ENCODE data around the gene ITGAX. TPM values are rescaled to one million over a fixed set of nuclear protein-coding genes. Genes with fewer than 3 reads are reported as not detected.
A peak's percentile ranks its signal among the peaks of the same experiment; 100 is the strongest.
"Not testable (repeated sequence)": the region's sequence is repeated elsewhere in the genome, so short reads cannot be mapped to it uniquely, and the experiment has no call there.

ITGAX gene
- total RNA-seq (2022) (1.6 and 3.9 TPM in 2 replicates), Bru-seq, nascent RNA (percentile 24 among the genes with signal in this experiment), BruChase-seq, experiment 1, labeled RNA remaining after a 6-hour chase (percentile 31 among the genes with signal in this experiment), BruChase-seq, experiment 2, labeled RNA remaining after a 2-hour chase (percentile 22 among the genes with signal in this experiment)
- long read RNA-seq, partial matches to known transcripts = 3 of 4 reads
- long read RNA-seq, other reads (novel, unspliced or antisense) = 1 of 4 reads

GRCh38 chr16:31354394-31355291 is at the start of gene ITGAX:
Gene ITGAX (plus strand): TSS chr16:31355176. CDS start chr16:31355255, 79 bp downstream.
- no TSS peak for BruUV-seq (replicated peaks)
- CTCF ChIA-PET = interaction anchor here (0.5 to 0.6 kb wide), 2 partner anchors 20 to 159 kb away, joined by 4 read pairs; no protein-coding TSS in a partner anchor
- intact Hi-C loops (cut with micrococcal nuclease; ENCODE audit: unreplicated experiment) = no loop called here
- TF ChIP-seq, protein P1, sequence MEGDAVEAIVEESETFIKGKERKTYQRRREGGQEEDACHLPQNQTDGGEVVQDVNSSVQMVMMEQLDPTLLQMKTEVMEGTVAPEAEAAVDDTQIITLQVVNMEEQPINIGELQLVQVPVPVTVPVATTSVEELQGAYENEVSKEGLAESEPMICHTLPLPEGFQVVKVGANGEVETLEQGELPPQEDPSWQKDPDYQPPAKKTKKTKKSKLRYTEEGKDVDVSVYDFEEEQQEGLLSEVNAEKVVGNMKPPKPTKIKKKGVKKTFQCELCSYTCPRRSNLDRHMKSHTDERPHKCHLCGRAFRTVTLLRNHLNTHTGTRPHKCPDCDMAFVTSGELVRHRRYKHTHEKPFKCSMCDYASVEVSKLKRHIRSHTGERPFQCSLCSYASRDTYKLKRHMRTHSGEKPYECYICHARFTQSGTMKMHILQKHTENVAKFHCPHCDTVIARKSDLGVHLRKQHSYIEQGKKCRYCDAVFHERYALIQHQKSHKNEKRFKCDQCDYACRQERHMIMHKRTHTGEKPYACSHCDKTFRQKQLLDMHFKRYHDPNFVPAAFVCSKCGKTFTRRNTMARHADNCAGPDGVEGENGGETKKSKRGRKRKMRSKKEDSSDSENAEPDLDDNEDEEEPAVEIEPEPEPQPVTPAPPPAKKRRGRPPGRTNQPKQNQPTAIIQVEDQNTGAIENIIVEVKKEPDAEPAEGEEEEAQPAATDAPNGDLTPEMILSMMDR (IDR thresholded peaks at IDR 0.05; ENCODE audit: unreplicated experiment) = no peak
- peak; percentile 67 for DNase-seq
- H3K9me3 Mint-ChIP-seq (ENCODE audit: low read depth, unreplicated experiment) = no peaks in the 10 kb centered on the region
- H3K27ac Mint-ChIP-seq (ENCODE audit: unreplicated experiment) = peak within 1 kb of the TSS; percentile 45
- peaks cover 16% of the 10 kb centered on the region for H3K4me1 Mint-ChIP-seq (ENCODE audit: low read depth, unreplicated experiment)
- peaks cover 28% of the 10 kb centered on the region for H3K27me3 Mint-ChIP-seq (ENCODE audit: unreplicated experiment)
- H3K36me3 Mint-ChIP-seq (ENCODE audit: insufficient read depth, unreplicated experiment) = no peaks in the 10 kb centered on the region
- no peak within 1 kb of the TSS for H3K4me3 Mint-ChIP-seq (ENCODE audit: low read depth, unreplicated experiment)

DNA sequence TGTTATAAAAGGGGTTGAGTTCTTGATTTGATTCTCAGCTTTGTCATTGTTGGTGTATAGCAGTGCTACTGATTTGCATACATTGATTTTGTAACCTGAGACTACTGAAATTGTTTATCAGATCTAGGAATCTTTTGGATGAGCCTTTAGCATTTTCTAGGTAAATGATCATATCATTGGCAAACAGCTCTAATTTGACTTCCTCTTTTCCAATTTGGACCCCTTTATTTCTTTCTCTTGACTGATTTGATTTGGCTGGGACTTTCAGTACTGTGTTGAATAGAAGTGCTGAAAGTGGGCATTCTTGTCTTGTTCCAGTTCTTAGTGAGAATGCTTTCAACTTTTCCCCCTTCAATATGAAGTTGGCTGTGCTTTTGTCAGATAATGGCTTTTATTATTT is 49.8 kb upstream of the ITGAX start:
- CTCF ChIA-PET = no interaction called here
- Mint-ChIP-seq H3K27ac (ENCODE audit: unreplicated experiment) (no peak overlapping the region), H3K27me3 (ENCODE audit: unreplicated experiment) (peaks cover 23% of the 10 kb centered on the region), H3K4me3 (ENCODE audit: low read depth, unreplicated experiment) (no peak overlapping the region), H3K36me3 (ENCODE audit: insufficient read depth, unreplicated experiment) (no peaks in the 10 kb centered on the region), H3K9me3 (ENCODE audit: low read depth, unreplicated experiment) (no peaks in the 10 kb centered on the region), H3K4me1 (ENCODE audit: low read depth, unreplicated experiment) (no peaks in the 10 kb centered on the region)
- DNase-seq = no peak
- TF ChIP-seq, protein P1 (IDR thresholded peaks at IDR 0.05; ENCODE audit: unreplicated experiment) = no peak
- BruUV-seq (replicated peaks) = no TSS peak
- intact Hi-C loops (cut with micrococcal nuclease; ENCODE audit: unreplicated experiment) = loop anchor here (10.0 kb wide), 1 partner anchor 70 kb away; no protein-coding TSS in a partner anchor

DNA sequence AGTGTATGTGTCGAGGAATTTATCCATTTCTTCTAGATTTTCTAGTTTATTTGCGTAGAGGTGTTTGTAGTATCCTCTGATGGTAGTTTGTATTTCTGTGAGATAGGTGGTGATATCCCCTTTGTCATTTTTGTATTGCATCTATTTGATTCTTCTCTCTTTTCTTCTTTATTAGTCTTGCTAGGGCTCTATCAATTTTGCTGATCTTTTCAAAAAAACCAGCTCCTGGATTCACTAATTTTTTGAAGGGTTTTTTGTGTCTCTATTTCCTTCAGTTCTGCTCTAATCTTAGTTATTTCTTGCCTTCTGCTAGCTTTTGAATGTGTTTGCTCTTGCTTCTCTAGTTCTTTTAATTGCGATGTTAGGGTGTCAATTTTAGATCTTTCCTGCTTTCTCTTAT is 46.6 kb upstream of the ITGAX start:
- BruUV-seq (replicated peaks); DNase-seq; H3K27ac Mint-ChIP-seq (ENCODE audit: unreplicated experiment); H3K4me3 Mint-ChIP-seq (ENCODE audit: low read depth, unreplicated experiment); CTCF ChIA-PET; H3K9me3 Mint-ChIP-seq (ENCODE audit: low read depth, unreplicated experiment); H3K4me1 Mint-ChIP-seq (ENCODE audit: low read depth, unreplicated experiment); H3K36me3 Mint-ChIP-seq (ENCODE audit: insufficient read depth, unreplicated experiment): not testable (repeated sequence)
- H3K27me3 Mint-ChIP-seq (ENCODE audit: unreplicated experiment) = peaks cover 16% of the 10 kb centered on the region
- intact Hi-C loops (cut with micrococcal nuclease; ENCODE audit: unreplicated experiment) = loop anchor here (10.0 kb wide), 1 partner anchor 66 kb away; no protein-coding TSS in a partner anchor

- Mint-ChIP-seq H3K4me3 (ENCODE audit: low read depth, unreplicated experiment) (no peak overlapping the region), H3K4me1 (ENCODE audit: low read depth, unreplicated experiment) (no peaks in the 10 kb centered on the region), H3K27ac (ENCODE audit: unreplicated experiment) (no peak overlapping the region), H3K36me3 (ENCODE audit: insufficient read depth, unreplicated experiment) (no peaks in the 10 kb centered on the region), H3K9me3 (ENCODE audit: low read depth, unreplicated experiment) (peaks cover 18% of the 10 kb centered on the region), H3K27me3 (ENCODE audit: unreplicated experiment) (no peaks in the 10 kb centered on the region)
- intact Hi-C loops (cut with micrococcal nuclease; ENCODE audit: unreplicated experiment) = no loop called here
- TF ChIP-seq, protein P1 (IDR thresholded peaks at IDR 0.05; ENCODE audit: unreplicated experiment) = no peak
- no TSS peak for BruUV-seq (replicated peaks)
- CTCF ChIA-PET = interaction anchor here (0.6 kb wide), 1 partner anchor 121 kb away, joined by 5 read pairs; no protein-coding TSS in a partner anchor
- no peak for DNase-seq
Observed at GRCh38 chr16:31322500-31322899, 32.5 kb upstream of the ITGAX start.

Data from Calu3 (cell line).